Stimulated activated memory B cell treated with anti-CD40 and anti-IgM and Interleukin-4, amounts not matched to agents 10 μg/mL and 1 μg/mL and 100 μg/mL, for 72 hours (primary cell): Measurements from ENCODE around the gene MNAT1.
"Not testable (repeated sequence)": the region's sequence is repeated elsewhere in the genome, so short reads cannot be mapped to it uniquely, and the experiment has no call there.

Experiments
- ATAC-seq: fragments of 150-1000 bp; cut with Tn5 transposase; 2 replicates; pipeline ENCODE4 v1.10.0; 2021
- H3K27ac Mint-ChIP-seq: one replicate; pipeline ENCODE4 v1.8.0; 2022; ENCODE audit warnings: mild to moderate bottlenecking, mixed read lengths
- H3K27me3 Mint-ChIP-seq: one replicate; pipeline ENCODE4 v1.8.0; 2022; ENCODE audit warnings: mixed read lengths
- H3K36me3 Mint-ChIP-seq: one replicate; pipeline ENCODE4 v1.8.0; 2022; ENCODE audit warnings: mixed read lengths
- H3K4me1 Mint-ChIP-seq: one replicate; pipeline ENCODE4 v1.8.0; 2022; ENCODE audit warnings: mixed read lengths
- H3K4me3 Mint-ChIP-seq: one replicate; pipeline ENCODE4 v1.8.0; 2022; ENCODE audit warnings: mild to moderate bottlenecking, moderate library complexity, mixed read lengths
- H3K9me3 Mint-ChIP-seq: one replicate; pipeline ENCODE4 v1.8.0; 2022; ENCODE audit warnings: mixed read lengths

MNAT1 gene

DNA sequence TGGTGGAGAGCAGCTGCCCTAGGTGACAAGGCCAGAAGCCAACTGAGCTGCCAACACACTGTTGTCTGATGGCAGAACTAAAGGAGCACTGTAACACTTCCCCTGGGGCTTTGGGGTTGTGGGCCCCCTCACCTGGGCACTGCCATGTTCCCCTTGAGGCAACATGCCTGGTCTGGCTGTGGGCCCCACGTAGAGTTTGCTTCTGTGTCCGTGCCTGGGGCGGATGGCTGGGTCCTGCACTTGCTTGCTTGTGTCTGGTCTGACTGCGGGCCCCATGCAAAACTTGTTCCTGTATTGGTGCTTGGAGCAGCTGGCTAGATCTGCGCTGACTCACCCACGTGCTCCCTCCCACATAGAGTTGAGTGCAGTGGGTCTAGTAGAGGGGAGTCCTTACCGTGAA lies 78.4 kb downstream of the MNAT1 start:
- Mint-ChIP-seq H3K9me3 (no peaks in the 10 kb centered on the region), H3K4me3 (no peak overlapping the region), H3K4me1 (peaks cover 22% of the 10 kb centered on the region), H3K27ac (peak overlapping the region; percentile 9), H3K36me3 (peaks cover 60% of the 10 kb centered on the region), H3K27me3 (no peaks in the 10 kb centered on the region)
- ATAC-seq, result no peak

DNA sequence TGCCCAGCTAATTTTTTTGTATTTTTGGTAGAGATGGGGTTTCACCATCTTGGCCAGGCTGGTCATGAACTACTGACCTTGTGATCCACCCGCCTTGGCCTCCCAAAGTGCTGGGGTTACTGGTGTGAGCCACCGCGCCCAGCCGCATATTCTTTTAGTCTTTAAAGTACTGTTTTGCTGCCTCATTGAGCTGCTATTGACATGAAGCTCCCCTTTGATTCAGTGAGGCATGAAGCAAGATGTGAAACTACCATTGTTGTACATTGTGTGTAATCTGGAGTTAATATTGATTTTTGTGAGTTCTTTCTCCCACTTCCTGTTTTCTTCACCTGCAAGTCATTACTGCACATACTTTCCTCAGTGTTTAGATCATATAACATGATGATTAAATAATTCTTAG lies 80.8 kb downstream of the MNAT1 start:
- Mint-ChIP-seq H3K4me3 (peak overlapping the region; percentile 48), H3K4me1 (peaks cover 22% of the 10 kb centered on the region), H3K36me3 (peaks cover 52% of the 10 kb centered on the region), H3K9me3 (no peaks in the 10 kb centered on the region), H3K27me3 (no peaks in the 10 kb centered on the region), H3K27ac (peak overlapping the region; percentile 89)
- ATAC-seq, result peak; percentile 88

GRCh38 chr14:60817113-60817512 lies 82.6 kb downstream of the MNAT1 start:
- ATAC-seq, result no peak
- Mint-ChIP-seq H3K4me3 (no peak overlapping the region), H3K9me3 (no peaks in the 10 kb centered on the region), H3K27me3 (no peaks in the 10 kb centered on the region), H3K4me1 (peaks cover 22% of the 10 kb centered on the region), H3K36me3 (peaks cover 45% of the 10 kb centered on the region), H3K27ac (no peak overlapping the region)

- peaks cover 31% of the 10 kb centered on the region for H3K36me3 Mint-ChIP-seq
Observed at GRCh38 chr14:60819575-60819974, 85.0 kb downstream of the MNAT1 start.

DNA sequence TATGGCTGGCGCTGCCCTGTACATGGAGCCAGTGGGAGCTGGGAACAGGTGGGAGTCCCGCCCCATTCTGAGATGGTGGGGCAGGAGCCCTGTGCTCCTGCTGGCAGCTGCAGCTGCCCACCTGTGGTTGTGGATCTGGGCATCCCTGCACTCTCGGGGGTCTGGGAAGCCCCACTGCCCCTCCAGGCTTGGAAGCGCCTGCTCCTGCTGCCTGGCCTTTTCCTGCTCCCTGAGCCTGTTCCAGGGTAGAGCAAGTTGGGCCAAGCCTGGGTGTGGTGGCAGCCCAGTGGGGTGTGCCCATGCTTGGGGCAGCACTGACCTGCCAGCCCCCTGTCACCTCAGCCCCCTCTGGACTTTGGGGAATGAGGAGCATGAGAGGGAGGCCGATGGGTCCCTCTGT lies 104.0 kb downstream of the MNAT1 start:
- Mint-ChIP-seq H3K4me3 (no peak overlapping the region), H3K9me3 (peaks cover 18% of the 10 kb centered on the region), H3K4me1 (peaks cover 6% of the 10 kb centered on the region), H3K36me3 (peaks cover 63% of the 10 kb centered on the region), H3K27ac (no peak overlapping the region), H3K27me3 (no peaks in the 10 kb centered on the region)
- ATAC-seq, result no peak

More at GRCh38 chr14:60819575-60819974, 85.0 kb downstream of the MNAT1 start:
- no peak for ATAC-seq
- Mint-ChIP-seq H3K27ac (no peak overlapping the region), H3K9me3 (no peaks in the 10 kb centered on the region), H3K27me3 (no peaks in the 10 kb centered on the region), H3K4me1 (peaks cover 7% of the 10 kb centered on the region), H3K4me3 (no peak overlapping the region)

- Mint-ChIP-seq H3K4me3 (no peak overlapping the region), H3K27me3 (no peaks in the 10 kb centered on the region), H3K4me1 (peaks cover 3% of the 10 kb centered on the region), H3K27ac (no peak overlapping the region), H3K36me3 (peaks cover 62% of the 10 kb centered on the region), H3K9me3 (peaks cover 13% of the 10 kb centered on the region)
- ATAC-seq, result no peak
Observed at GRCh38 chr14:60839057-60839456, 104.5 kb downstream of the MNAT1 start.

DNA sequence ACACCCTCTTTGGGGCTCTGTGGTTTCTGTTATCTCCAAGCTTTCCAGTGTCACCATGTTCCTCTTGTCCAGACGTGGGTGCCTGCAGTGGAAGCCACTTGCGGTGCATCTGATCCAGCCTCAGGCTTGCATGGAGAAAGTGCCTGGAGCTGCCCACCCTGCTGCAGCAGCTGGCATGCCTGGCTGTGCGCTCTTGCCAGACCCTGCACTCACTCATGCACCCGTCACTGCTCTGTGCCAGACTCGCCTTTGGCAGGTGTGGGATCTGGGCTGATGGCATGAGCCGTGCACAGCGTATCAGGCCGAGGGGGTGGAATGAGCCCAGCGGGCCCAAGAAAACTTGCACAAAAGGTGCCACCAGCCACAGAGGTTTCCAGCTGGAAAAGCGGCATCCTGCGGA lies 105.1 kb downstream of the MNAT1 start:
- Mint-ChIP-seq H3K4me1 (peaks cover 5% of the 10 kb centered on the region), H3K27me3 (no peaks in the 10 kb centered on the region), H3K9me3 (peaks cover 12% of the 10 kb centered on the region), H3K27ac (no peak overlapping the region), H3K4me3 (no peak overlapping the region), H3K36me3 (peaks cover 56% of the 10 kb centered on the region)
- ATAC-seq, result no peak

DNA sequence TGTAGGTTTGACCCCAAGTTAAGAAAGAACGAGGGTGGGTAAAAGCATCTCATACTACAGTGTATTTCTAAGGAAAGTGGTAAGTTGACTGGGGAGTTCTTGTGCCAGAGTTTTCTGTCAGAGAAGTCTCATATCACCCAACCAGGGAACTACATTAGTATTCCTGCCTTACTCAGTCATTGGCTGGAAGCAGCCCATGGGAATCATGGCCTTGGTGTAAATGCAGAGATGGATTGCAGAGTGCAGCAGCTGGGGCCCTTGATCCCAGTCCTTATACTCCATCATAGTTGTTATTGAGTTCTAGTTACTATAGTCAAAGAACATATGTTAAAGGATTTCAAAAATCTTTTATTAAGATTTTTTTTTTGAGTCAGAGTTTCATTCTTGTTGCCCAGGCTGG lies 105.8 kb downstream of the MNAT1 start:
- no peak overlapping the region for H3K27ac Mint-ChIP-seq

DNA sequence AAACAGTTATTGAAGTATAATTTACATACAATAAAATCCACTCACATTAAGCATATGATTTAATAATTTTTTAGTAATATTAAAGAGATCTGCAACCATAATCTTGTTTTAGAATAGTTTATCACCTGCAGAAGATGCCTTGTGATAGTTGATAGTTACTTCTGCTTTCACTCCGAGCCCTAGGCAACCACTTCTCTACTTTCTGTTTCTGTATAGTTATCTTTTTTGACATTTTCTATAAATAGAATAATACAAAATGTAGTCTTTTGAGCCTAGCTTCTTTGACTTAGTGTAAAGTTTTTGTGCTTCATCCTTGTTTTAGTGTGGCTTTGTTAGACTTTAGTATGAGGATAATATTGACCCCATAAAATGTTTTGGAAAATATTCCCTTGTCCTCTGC lies 111.0 kb downstream of the MNAT1 start:
- ATAC-seq, result peak; percentile 84
- H3K36me3 Mint-ChIP-seq, result peaks cover 48% of the 10 kb centered on the region
- peaks cover 2% of the 10 kb centered on the region for H3K9me3 Mint-ChIP-seq
- peak overlapping the region; percentile 84 for H3K27ac Mint-ChIP-seq
- no peak overlapping the region for H3K4me3 Mint-ChIP-seq
- no peaks in the 10 kb centered on the region for H3K27me3 Mint-ChIP-seq
- H3K4me1 Mint-ChIP-seq, result peaks cover 16% of the 10 kb centered on the region

More for the DNA sequence above, 105.8 kb downstream of the MNAT1 start:
- H3K27me3 Mint-ChIP-seq, result no peaks in the 10 kb centered on the region
- H3K9me3 Mint-ChIP-seq, result peaks cover 7% of the 10 kb centered on the region
- ATAC-seq, result no peak
- H3K36me3 Mint-ChIP-seq, result peaks cover 50% of the 10 kb centered on the region
- H3K4me3 Mint-ChIP-seq, result no peak overlapping the region
- peaks cover 6% of the 10 kb centered on the region for H3K4me1 Mint-ChIP-seq

GRCh38 chr14:60848066-60848465 lies 113.5 kb downstream of the MNAT1 start:
- ATAC-seq, result no peak
- H3K36me3 Mint-ChIP-seq, result peaks cover 61% of the 10 kb centered on the region
- peaks cover 5% of the 10 kb centered on the region for H3K9me3 Mint-ChIP-seq
- H3K27ac Mint-ChIP-seq, result no peak overlapping the region
- no peak overlapping the region for H3K4me3 Mint-ChIP-seq
- H3K4me1 Mint-ChIP-seq, result peaks cover 16% of the 10 kb centered on the region
- no peaks in the 10 kb centered on the region for H3K27me3 Mint-ChIP-seq

- not testable (repeated sequence) for H3K4me1 Mint-ChIP-seq, ATAC-seq, H3K4me3 Mint-ChIP-seq, H3K27ac Mint-ChIP-seq, H3K9me3 Mint-ChIP-seq, H3K27me3 Mint-ChIP-seq
- H3K36me3 Mint-ChIP-seq, result peaks cover 76% of the 10 kb centered on the region
Observed at GRCh38 chr14:60851692-60852091, 117.1 kb downstream of the MNAT1 start.

DNA sequence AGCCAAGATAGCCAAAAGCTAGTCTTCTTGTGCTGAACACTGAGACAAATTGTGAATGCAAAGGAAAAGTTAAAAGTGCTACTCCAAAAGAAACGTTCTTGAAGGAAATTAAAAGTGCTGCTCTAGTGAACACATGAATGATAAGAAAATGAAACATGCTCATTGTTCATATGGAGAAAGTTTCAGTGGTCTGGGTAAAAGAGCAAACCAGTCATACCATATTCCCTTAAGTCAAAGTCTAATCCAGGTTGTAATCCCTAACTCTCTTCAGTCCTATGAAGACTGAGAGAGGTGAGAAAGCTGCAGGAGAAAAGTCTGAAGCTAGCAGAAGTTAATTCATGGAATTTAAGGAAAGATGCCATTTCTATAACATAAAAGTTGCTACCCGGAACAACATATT lies 121.5 kb downstream of the MNAT1 start:
- H3K27me3 Mint-ChIP-seq, result no peaks in the 10 kb centered on the region
- no peaks in the 10 kb centered on the region for H3K4me1 Mint-ChIP-seq
- no peak overlapping the region for H3K4me3 Mint-ChIP-seq
- ATAC-seq, result no peak
- peaks cover 53% of the 10 kb centered on the region for H3K36me3 Mint-ChIP-seq
- H3K9me3 Mint-ChIP-seq, result peaks cover 5% of the 10 kb centered on the region
- H3K27ac Mint-ChIP-seq, result no peak overlapping the region

DNA sequence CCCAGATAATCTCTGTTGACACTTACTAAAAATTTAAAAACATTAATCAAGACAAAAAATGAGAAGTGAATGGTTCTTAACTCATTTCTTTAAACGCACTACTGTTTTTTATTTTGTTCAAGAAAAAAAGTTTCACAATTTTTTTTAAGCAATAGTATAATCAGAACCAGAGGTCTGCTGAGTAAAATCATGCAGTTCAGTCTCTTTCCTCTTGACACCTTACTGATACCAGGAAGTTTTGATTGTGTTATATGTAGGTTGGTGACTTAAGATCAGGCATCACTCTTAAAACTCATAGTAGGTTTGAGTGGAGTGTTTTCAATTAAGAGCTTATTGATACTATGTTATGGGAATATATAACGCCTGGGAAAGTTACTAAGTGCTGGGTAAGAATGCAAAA lies 125.0 kb downstream of the MNAT1 start:
- Mint-ChIP-seq H3K9me3 (peaks cover 3% of the 10 kb centered on the region), H3K27ac (no peak overlapping the region), H3K4me1 (no peaks in the 10 kb centered on the region), H3K36me3 (peaks cover 30% of the 10 kb centered on the region), H3K27me3 (no peaks in the 10 kb centered on the region), H3K4me3 (no peak overlapping the region)
- no peak for ATAC-seq

- Mint-ChIP-seq H3K36me3 (peaks cover 17% of the 10 kb centered on the region), H3K4me3 (no peak overlapping the region), H3K4me1 (no peaks in the 10 kb centered on the region), H3K27ac (no peak overlapping the region), H3K27me3 (no peaks in the 10 kb centered on the region), H3K9me3 (peaks cover 3% of the 10 kb centered on the region)
- ATAC-seq, result no peak
Observed at GRCh38 chr14:60861545-60862140, 127.1 kb downstream of the MNAT1 start.

GRCh38 chr14:60862283-60862682 lies 127.7 kb downstream of the MNAT1 start:
- ATAC-seq, result no peak
- H3K27me3 Mint-ChIP-seq, result no peaks in the 10 kb centered on the region
- no peak overlapping the region for H3K4me3 Mint-ChIP-seq
- no peaks in the 10 kb centered on the region for H3K9me3 Mint-ChIP-seq
- H3K27ac Mint-ChIP-seq, result no peak overlapping the region
- no peaks in the 10 kb centered on the region for H3K4me1 Mint-ChIP-seq
- H3K36me3 Mint-ChIP-seq, result peaks cover 11% of the 10 kb centered on the region

DNA sequence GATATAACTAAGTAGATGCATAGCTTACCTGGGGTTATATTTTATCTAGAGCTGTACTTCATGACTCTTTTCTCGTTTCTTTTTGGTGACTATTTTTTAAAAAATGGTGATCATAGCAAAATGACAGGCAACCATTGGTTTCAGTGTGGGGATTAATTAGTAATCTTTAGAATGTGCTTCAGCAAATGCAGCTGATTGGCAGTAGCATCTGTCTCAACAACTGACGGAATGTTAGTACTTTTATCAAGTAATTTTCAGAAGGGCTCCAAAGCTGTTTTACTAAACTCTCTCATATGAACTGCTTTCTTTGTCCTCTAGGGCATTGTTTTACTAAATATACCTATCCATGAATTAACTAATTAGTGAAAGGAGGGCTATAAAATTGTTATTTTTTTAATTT lies 128.7 kb downstream of the MNAT1 start:
- Mint-ChIP-seq H3K9me3 (no peaks in the 10 kb centered on the region), H3K27ac (no peak overlapping the region), H3K36me3 (peaks cover 1% of the 10 kb centered on the region), H3K27me3 (no peaks in the 10 kb centered on the region), H3K4me1 (no peaks in the 10 kb centered on the region), H3K4me3 (no peak overlapping the region)
- ATAC-seq, result no peak
